DOHH2 (cell line): ENCODE measurements around the gene KMT2B.

Experiments used
- EZH2phosphoT487 ChIP-seq: fragments of 200-600 bp; sonication (generic); IDR thresholded peaks from 2 replicates; pipeline ENCODE4 v1.6.1; 2017; ENCODE audit warnings: borderline replicate concordance, mild to moderate bottlenecking, antibody characterized with exemption, low read length, moderate library complexity, mixed read lengths
- TF ChIP-seq, protein P1 (sequence below): fragments of 200-600 bp; sonication (generic); IDR thresholded peaks from one replicate; pipeline ENCODE4 v1.5.1; 2014; ENCODE audit warnings: antibody characterized with exemption, mild to moderate bottlenecking, low read depth, low read length; ENCODE audit not compliant: poor library complexity, severe bottlenecking

DNA sequence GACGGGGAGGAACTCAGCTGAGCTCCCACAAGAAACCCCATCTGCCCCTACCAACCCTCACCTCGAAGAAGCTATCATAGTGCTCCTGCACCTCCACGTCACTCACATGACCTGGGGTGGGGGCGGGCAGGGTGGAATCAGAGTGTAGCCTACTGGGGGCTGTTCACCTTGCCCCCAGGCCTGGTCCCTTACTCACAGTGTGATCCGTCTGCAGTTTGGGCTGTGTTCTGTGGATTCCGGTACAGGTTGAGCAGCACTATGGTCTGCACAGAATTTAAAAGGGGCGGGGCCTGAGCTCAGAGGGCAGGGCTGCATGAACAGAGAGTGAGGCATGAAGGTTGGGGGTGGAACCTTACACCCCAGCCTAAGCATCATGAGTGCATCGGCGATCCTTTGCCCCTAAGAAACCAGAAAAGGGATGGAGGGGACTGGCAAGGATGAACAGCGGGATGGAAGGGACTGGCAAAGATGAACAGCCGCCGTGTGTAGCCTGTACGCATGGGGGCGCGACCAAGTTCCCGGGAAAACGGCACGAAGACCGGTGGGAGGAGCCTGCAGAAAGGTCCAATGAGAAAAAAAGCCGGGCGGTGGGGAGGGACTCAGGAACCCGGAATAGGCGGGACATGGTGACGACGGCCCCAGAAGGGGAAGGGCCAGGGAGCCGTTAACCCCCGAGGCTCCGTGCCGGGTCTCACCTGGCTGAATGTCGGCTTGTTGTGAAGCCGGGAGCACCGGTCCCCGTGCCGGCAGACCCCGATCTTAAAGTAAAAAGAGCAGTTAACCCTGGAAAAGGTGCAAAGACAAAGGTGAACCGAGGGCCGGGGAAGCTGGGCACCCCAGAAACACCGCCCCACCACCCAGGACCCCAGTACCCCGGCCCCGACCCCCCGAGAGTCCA, 26.9 kb downstream of the KMT2B start:
- TF ChIP-seq, protein P1, sequence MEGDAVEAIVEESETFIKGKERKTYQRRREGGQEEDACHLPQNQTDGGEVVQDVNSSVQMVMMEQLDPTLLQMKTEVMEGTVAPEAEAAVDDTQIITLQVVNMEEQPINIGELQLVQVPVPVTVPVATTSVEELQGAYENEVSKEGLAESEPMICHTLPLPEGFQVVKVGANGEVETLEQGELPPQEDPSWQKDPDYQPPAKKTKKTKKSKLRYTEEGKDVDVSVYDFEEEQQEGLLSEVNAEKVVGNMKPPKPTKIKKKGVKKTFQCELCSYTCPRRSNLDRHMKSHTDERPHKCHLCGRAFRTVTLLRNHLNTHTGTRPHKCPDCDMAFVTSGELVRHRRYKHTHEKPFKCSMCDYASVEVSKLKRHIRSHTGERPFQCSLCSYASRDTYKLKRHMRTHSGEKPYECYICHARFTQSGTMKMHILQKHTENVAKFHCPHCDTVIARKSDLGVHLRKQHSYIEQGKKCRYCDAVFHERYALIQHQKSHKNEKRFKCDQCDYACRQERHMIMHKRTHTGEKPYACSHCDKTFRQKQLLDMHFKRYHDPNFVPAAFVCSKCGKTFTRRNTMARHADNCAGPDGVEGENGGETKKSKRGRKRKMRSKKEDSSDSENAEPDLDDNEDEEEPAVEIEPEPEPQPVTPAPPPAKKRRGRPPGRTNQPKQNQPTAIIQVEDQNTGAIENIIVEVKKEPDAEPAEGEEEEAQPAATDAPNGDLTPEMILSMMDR, result peak; percentile 52
- TF ChIP-seq EZH2phosphoT487, result no peak
